Right renal pelvis (tissue), 4 donors: ENCODE results near the gene CRY1. TPM values are rescaled to one million over a fixed set of nuclear protein-coding genes. Genes with fewer than 3 reads are reported as not detected.

Experiments used
- polyA plus RNA-seq, 4 donors: library from polyadenylated mRNA; unstranded; fragments of 120-200 nt; gene quantifications; one replicate each; pipeline ENCODE4 v1.2.1, GENCODE V29; 2013; ENCODE audit not compliant: insufficient read length in 4 of 4

Gene CRY1
- polyA plus RNA-seq, 4 donors, result 28.6 to 30.4 (median 30.0) TPM

Other genes with a start within 250 kb of the CRY1 start
- 10 to 100 TPM; 80.7 to 96.6 (median 92.5) TPM for gene TMEM263, start 137.6 kb downstream of the CRY1 start, polyA plus RNA-seq
- 10 to 100 TPM; 33.6 to 38.8 (median 34.6) TPM for gene MTERF2, start 106.4 kb downstream of the CRY1 start, polyA plus RNA-seq